ENCODE data around the gene DNAJB1.
A peak's percentile ranks its signal among the peaks of the same experiment; 100 is the strongest.

GRCh38 chr19:14561847-14562351, 43.7 kb upstream of the DNAJB1 start:
- TF ChIP-seq NR2F1 (conservative IDR thresholded peaks at IDR 0.05) (no peak), SP1 (IDR thresholded peaks at IDR 0.05; ENCODE audit: low read depth, low read length) (no peak), GABPA (IDR thresholded peaks at IDR 0.05; ENCODE audit: low read depth) (no peak), FOXK2 (IDR thresholded peaks at IDR 0.05) (no peak), EZH2 (IDR thresholded peaks at IDR 0.05; ENCODE audit: borderline replicate concordance, control insufficient read depth, low read depth, low read length) (no peak), CTCF (IDR thresholded peaks at IDR 0.05 in 2 of 3, conservative IDR thresholded peaks at IDR 0.05 in 1 of 3; ENCODE audit: control insufficient read depth in 2 of 3, extremely low read depth in 1 of 3, insufficient read depth in 1 of 3, low read depth in 3 of 3, low read length in 3 of 3) (no peak), POLR2A (IDR thresholded peaks at IDR 0.05; ENCODE audit: low read depth, low read length) (no peak), MLLT1 (IDR thresholded peaks at IDR 0.05) (0 out of 2 replicates have a peak, but pooled peaks have one; percentile 54), SIX5 (IDR thresholded peaks at IDR 0.05; ENCODE audit: low read depth, low read length, severe bottlenecking) (no peak), MAX (IDR thresholded peaks at IDR 0.05; ENCODE audit: low read depth, low read length) (no peak)
